C4-2B (cell line): ENCODE measurements around the gene NLRC3.
"Not testable (repeated sequence)": the region's sequence is repeated elsewhere in the genome, so short reads cannot be mapped to it uniquely, and the experiment has no call there.

Experiments
- H3K27ac ChIP-seq: fragments of 450-650 bp; 2 replicates; pipeline ENCODE4 v1.5.1; 2017
- CTCF ChIP-seq: fragments of 450-650 bp; conservative IDR thresholded peaks from 2 replicates; pipeline ENCODE4 v1.5.1; 2017; ENCODE audit warnings: mild to moderate bottlenecking
- ZFX ChIP-seq: fragments of 450-650 bp; IDR thresholded peaks from 2 replicates; pipeline ENCODE4 v1.6.1; 2017

Gene NLRC3

GRCh38 chr16:3530371-3530914 is 46.8 kb downstream of the NLRC3 start:
- H3K27ac ChIP-seq, result no peak overlapping the region
- TF ChIP-seq ZFX (no peak), CTCF (no peak)

- no peak overlapping the region for H3K27ac ChIP-seq
- TF ChIP-seq CTCF, result no peak
- TF ChIP-seq ZFX, result no peak
Observed at GRCh38 chr16:3529175-3529574, 48.0 kb downstream of the NLRC3 start.

DNA sequence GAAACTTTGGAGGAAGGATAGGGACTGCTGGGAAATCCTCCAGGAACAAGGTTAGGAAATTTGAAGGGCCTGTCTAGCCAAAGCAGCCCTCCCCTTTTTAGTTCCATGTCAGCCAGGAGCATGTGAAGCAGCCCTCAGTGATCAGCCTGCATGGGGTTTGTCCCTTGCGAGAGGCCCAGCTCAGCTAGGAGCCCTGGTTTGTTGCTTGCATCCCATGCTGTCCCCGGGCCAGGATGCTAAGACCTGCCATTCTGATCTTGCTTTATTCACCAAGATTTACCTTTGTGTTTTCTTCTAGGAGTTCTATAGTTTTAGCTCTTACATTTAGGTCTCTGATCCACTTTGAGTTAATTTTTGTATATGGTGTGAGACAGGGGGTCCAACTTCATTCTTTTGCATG is 48.8 kb downstream of the NLRC3 start:
- TF ChIP-seq ZFX (no peak), CTCF (no peak)
- H3K27ac ChIP-seq, result no peak overlapping the region

DNA sequence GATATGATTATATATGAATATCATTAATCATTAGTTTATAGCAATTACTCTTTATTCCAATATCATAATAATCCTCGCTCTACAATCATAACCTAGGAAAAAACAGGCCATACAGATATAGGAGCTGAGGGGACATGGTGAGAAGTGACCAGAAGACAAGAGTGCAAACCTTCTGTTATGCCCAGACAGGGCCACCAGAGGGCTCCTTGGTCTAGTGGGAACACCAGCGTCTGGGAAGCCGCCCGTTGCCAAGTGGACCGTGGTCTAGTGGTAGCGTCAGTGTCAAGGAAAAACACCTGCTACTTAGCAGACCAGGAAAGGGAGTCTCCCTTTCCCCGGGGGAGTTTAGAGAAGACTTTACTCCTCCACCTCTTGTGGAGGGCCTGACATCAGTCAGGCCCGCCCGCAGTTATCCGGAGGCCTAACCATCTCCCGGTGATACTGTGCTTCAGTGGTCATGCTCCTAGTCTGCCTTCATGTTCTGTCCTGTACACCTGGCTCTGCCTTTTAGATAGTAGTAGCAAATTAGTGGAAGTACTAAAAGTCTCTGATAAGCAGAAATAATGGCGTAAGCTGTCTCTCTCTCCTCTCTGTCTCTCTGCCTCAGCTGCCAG is 49.9 kb downstream of the NLRC3 start:
- H3K27ac ChIP-seq, result not testable (repeated sequence)
- TF ChIP-seq CTCF, result peak; percentile 87

DNA sequence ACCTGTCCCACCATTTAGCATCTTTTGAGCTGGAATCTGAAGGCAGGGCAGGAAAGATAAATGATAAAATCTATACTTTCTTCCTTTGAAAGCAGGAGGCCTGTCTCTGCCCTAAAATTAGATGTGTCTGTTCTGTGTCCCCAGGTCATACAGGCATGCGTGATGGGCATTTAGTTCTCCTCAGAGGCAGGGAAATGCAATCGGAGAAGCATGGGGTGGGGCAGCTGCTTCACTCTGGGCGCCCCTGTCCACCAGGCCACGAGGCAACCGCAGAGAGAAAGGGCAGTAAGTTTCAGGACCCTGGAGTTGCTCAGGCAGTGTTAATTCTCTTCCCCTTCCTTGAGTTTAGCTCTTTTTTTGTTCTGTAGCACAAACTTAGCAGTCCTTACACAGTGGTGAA is 51.3 kb downstream of the NLRC3 start:
- TF ChIP-seq CTCF, result no peak
- TF ChIP-seq ZFX, result no peak
- H3K27ac ChIP-seq, result no peak overlapping the region

GRCh38 chr16:3523281-3523680 is 53.9 kb downstream of the NLRC3 start:
- TF ChIP-seq ZFX, result no peak
- no peak for TF ChIP-seq CTCF

GRCh38 chr16:3520841-3521240 is 56.4 kb downstream of the NLRC3 start:
- H3K27ac ChIP-seq, result no peak overlapping the region
- TF ChIP-seq ZFX, result no peak
- TF ChIP-seq CTCF, result no peak

More at GRCh38 chr16:3523281-3523680, 53.9 kb downstream of the NLRC3 start:
- H3K27ac ChIP-seq, result no peak overlapping the region
